ENCODE data around the gene PTPRO. TPM values are rescaled to one million over a fixed set of nuclear protein-coding genes. Genes with fewer than 3 reads are reported as not detected.

The PTPRO gene
- total and polyA plus RNA-seq, 2 experiments from 2014 or later: 0.12 TPM; not detected in 1

DNA sequence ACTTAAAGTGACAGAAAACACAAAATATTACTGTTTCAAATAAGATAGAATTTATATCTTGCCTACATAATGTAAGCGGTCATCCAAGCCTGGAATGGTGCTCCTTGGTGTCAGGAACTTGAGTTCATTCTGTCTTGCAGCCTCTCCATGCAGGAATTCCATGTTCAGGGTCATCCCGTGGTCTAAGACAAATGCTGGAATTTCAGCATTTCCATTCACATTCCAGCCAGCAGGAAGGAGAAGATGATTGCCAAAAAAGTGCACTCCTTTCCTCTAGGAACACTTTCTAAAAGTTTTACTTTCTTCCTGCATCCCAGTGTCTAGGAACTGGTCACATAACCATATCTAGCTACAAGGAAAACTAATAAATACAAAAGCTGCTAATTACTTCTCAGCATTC, 106.3 kb downstream of the PTPRO start:
- DNase-seq (ENCODE audit: low read depth in 1 of 2, low spot score in 1 of 2): peak in 1 of 2 donors; percentile 0
- TF ChIP-seq, protein P1, sequence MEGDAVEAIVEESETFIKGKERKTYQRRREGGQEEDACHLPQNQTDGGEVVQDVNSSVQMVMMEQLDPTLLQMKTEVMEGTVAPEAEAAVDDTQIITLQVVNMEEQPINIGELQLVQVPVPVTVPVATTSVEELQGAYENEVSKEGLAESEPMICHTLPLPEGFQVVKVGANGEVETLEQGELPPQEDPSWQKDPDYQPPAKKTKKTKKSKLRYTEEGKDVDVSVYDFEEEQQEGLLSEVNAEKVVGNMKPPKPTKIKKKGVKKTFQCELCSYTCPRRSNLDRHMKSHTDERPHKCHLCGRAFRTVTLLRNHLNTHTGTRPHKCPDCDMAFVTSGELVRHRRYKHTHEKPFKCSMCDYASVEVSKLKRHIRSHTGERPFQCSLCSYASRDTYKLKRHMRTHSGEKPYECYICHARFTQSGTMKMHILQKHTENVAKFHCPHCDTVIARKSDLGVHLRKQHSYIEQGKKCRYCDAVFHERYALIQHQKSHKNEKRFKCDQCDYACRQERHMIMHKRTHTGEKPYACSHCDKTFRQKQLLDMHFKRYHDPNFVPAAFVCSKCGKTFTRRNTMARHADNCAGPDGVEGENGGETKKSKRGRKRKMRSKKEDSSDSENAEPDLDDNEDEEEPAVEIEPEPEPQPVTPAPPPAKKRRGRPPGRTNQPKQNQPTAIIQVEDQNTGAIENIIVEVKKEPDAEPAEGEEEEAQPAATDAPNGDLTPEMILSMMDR (IDR thresholded peaks at IDR 0.05; ENCODE audit: low read depth, low read length): no peak
- no peaks in the 10 kb centered on the region for H3K9me3 ChIP-seq (ENCODE audit: low read depth)
- H3K4me1 ChIP-seq (ENCODE audit: low read depth): no peaks in the 10 kb centered on the region
- no peaks in the 10 kb centered on the region for H3K27me3 ChIP-seq
- H3K4me3 ChIP-seq: no peak overlapping the region
- H3K36me3 ChIP-seq: no peaks in the 10 kb centered on the region
- no peak overlapping the region for H3K27ac ChIP-seq

- DNase-seq (ENCODE audit: low read depth in 1 of 2, low spot score in 1 of 2): no peak
- TF ChIP-seq, protein P1 (IDR thresholded peaks at IDR 0.05; ENCODE audit: low read depth, low read length): no peak
- no peaks in the 10 kb centered on the region for H3K36me3 ChIP-seq
- H3K27me3 ChIP-seq: no peaks in the 10 kb centered on the region
- H3K9me3 ChIP-seq (ENCODE audit: low read depth): no peaks in the 10 kb centered on the region
- no peak overlapping the region for H3K4me3 ChIP-seq
- no peak overlapping the region for H3K27ac ChIP-seq
- no peaks in the 10 kb centered on the region for H3K4me1 ChIP-seq (ENCODE audit: low read depth)
Observed at GRCh38 chr12:15429262-15429661, 107.0 kb downstream of the PTPRO start.

DNA sequence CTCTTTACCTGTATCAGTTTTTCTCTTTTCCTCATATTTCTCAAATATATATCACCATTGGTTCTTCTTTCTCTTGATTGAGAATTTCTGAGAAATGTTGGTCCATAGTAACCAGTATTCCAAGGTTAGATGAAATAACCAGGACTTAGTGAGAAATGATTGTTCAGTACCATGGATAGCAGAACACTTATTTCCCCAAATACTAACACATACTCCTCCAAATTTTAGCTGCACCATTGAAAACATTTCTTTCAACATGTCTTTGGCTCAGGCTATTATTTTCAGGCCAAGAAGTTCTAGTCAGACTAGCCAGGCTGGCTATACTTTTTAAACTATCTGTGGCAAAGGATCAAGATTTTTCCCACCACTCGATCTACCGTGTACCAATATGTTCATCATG, 113.3 kb downstream of the PTPRO start:
- Histone ChIP-seq H3K36me3 (no peaks in the 10 kb centered on the region), H3K4me3 (no peak overlapping the region), H3K27ac (no peak overlapping the region), H3K4me1 (ENCODE audit: low read depth) (no peaks in the 10 kb centered on the region), H3K9me3 (ENCODE audit: low read depth) (no peaks in the 10 kb centered on the region), H3K27me3 (no peaks in the 10 kb centered on the region)
- TF ChIP-seq, protein P1 (IDR thresholded peaks at IDR 0.05; ENCODE audit: low read depth, low read length): no peak
- peak; percentile 7 to 27 for DNase-seq (ENCODE audit: low read depth in 1 of 2, low spot score in 1 of 2)

GRCh38 chr12:15439459-15439858, 117.2 kb downstream of the PTPRO start:
- Histone ChIP-seq H3K4me3 (no peak overlapping the region), H3K9me3 (ENCODE audit: low read depth) (no peaks in the 10 kb centered on the region), H3K27me3 (no peaks in the 10 kb centered on the region), H3K4me1 (ENCODE audit: low read depth) (no peaks in the 10 kb centered on the region), H3K36me3 (no peaks in the 10 kb centered on the region), H3K27ac (no peak overlapping the region)
- TF ChIP-seq, protein P1 (IDR thresholded peaks at IDR 0.05; ENCODE audit: low read depth, low read length): no peak
- no peak for DNase-seq (ENCODE audit: low read depth in 1 of 2, low spot score in 1 of 2)

GRCh38 chr12:15443050-15443449, 120.7 kb downstream of the PTPRO start:
- DNase-seq (ENCODE audit: low read depth in 1 of 2, low spot score in 1 of 2): no peak
- TF ChIP-seq, protein P1 (IDR thresholded peaks at IDR 0.05; ENCODE audit: low read depth, low read length): no peak
- Histone ChIP-seq H3K27me3 (no peaks in the 10 kb centered on the region), H3K36me3 (no peaks in the 10 kb centered on the region), H3K27ac (no peak overlapping the region), H3K9me3 (ENCODE audit: low read depth) (no peaks in the 10 kb centered on the region), H3K4me1 (ENCODE audit: low read depth) (no peaks in the 10 kb centered on the region), H3K4me3 (no peak overlapping the region)

- H3K27me3 ChIP-seq: no peaks in the 10 kb centered on the region
- H3K36me3 ChIP-seq: no peaks in the 10 kb centered on the region
- no peak overlapping the region for H3K27ac ChIP-seq
- no peak for DNase-seq (ENCODE audit: low read depth in 1 of 2, low spot score in 1 of 2)
- no peaks in the 10 kb centered on the region for H3K9me3 ChIP-seq (ENCODE audit: low read depth)
- no peak overlapping the region for H3K4me3 ChIP-seq
- H3K4me1 ChIP-seq (ENCODE audit: low read depth): no peaks in the 10 kb centered on the region
- TF ChIP-seq, protein P1 (IDR thresholded peaks at IDR 0.05; ENCODE audit: low read depth, low read length): no peak
Observed at GRCh38 chr12:15443611-15444010, 121.3 kb downstream of the PTPRO start.

Data from cardiac muscle cell (in vitro differentiated cells and primary cell).